HG03139 (cell line): ENCODE results near the gene TRIM29.
"Not testable (repeated sequence)": the region's sequence is repeated elsewhere in the genome, so short reads cannot be mapped to it uniquely, and the experiment has no call there.

ENCODE experiments used
- ATAC-seq: cut with Tn5 transposase; IDR thresholded peaks from one replicate; pipeline ENCODE4 v1.9.1; 2021; ENCODE audit not compliant: unreplicated experiment

Gene TRIM29

GRCh38 chr11:120173019-120173705 is 35.2 kb upstream of the TRIM29 start:
- no peak for ATAC-seq

GRCh38 chr11:120172054-120172911 is 34.4 kb upstream of the TRIM29 start:
- no peak for ATAC-seq

GRCh38 chr11:120170741-120171261 is 32.9 kb upstream of the TRIM29 start:
- ATAC-seq = no peak

- no peak for ATAC-seq
These were observed 32.2 kb upstream of the TRIM29 start for GRCh38 chr11:120169981-120170698.

- ATAC-seq = no peak
These were observed 31.2 kb upstream of the TRIM29 start for GRCh38 chr11:120168960-120169681.

- no peak for ATAC-seq
These were observed 30.4 kb upstream of the TRIM29 start for GRCh38 chr11:120168108-120168959.

GRCh38 chr11:120167659-120168058 is 29.7 kb upstream of the TRIM29 start:
- no peak for ATAC-seq

- ATAC-seq = no peak
These were observed 22.5 kb upstream of the TRIM29 start for GRCh38 chr11:120160436-120160835.

- no peak for ATAC-seq
These were observed 15.3 kb upstream of the TRIM29 start for GRCh38 chr11:120153221-120153620.

GRCh38 chr11:120151536-120151935 is 13.6 kb upstream of the TRIM29 start:
- no peak for ATAC-seq

- no peak for ATAC-seq
These were observed 11.3 kb upstream of the TRIM29 start for GRCh38 chr11:120149246-120149645.

GRCh38 chr11:120147950-120148270 is 10.0 kb upstream of the TRIM29 start:
- ATAC-seq = no peak

- ATAC-seq = no peak
These were observed 9.4 kb upstream of the TRIM29 start for GRCh38 chr11:120147094-120147949.

- ATAC-seq = no peak
These were observed 8.6 kb upstream of the TRIM29 start for GRCh38 chr11:120146413-120147093.

GRCh38 chr11:120144501-120144900 is 6.6 kb upstream of the TRIM29 start:
- no peak for ATAC-seq

- ATAC-seq = not testable (repeated sequence)
These were observed 5.6 kb upstream of the TRIM29 start for GRCh38 chr11:120143472-120143871.

GRCh38 chr11:120142441-120143100 is 4.7 kb upstream of the TRIM29 start:
- no peak for ATAC-seq
